GM23248 (cell line): ENCODE data around the gene CDHR5. TPM values are rescaled to one million over a fixed set of nuclear protein-coding genes. Genes with fewer than 3 reads are reported as not detected.

Source experiments
- DNase-seq: peaks from one replicate; pipeline ENCODE4 v3.0.0-alpha.2; 2015
- H2AFZ ChIP-seq: fragments of 200-600 bp; sonication (generic); 2 replicates; pipeline ENCODE4 v1.6.1; 2016; ENCODE audit warnings: antibody characterized with exemption
- H3F3A ChIP-seq: fragments of 200-600 bp; sonication (generic); 2 replicates; pipeline ENCODE4 v1.6.1; 2016; ENCODE audit warnings: mild to moderate bottlenecking, antibody characterized with exemption, mixed run types; ENCODE audit not compliant: insufficient read depth
- H3K27ac ChIP-seq: fragments of 200-600 bp; sonication (generic); 2 replicates; pipeline ENCODE4 v1.5.1; 2016; ENCODE audit warnings: mild to moderate bottlenecking
- H3K27me3 ChIP-seq: fragments of 200-600 bp; sonication (generic); replicated peaks from 2 replicates; pipeline ENCODE4 v1.6.1; 2016; ENCODE audit warnings: mild to moderate bottlenecking; ENCODE audit not compliant: insufficient read depth
- H3K36me3 ChIP-seq: fragments of 200-600 bp; sonication (generic); 2 replicates; pipeline ENCODE4 v1.6.1; 2016; ENCODE audit warnings: low read depth, mild to moderate bottlenecking
- H3K4me1 ChIP-seq: fragments of 200-600 bp; sonication (generic); 2 replicates; pipeline ENCODE4 v1.6.1; 2016; ENCODE audit warnings: mild to moderate bottlenecking; ENCODE audit not compliant: insufficient read depth
- H3K4me2 ChIP-seq: fragments of 200-600 bp; sonication (generic); one replicate; pipeline ENCODE4 v1.6.1; 2016; ENCODE audit warnings: mild to moderate bottlenecking; ENCODE audit not compliant: unreplicated experiment
- H3K4me3 ChIP-seq: fragments of 200-600 bp; sonication (generic); 2 replicates; pipeline ENCODE4 v1.5.1; 2016; ENCODE audit warnings: mild to moderate bottlenecking
- H3K79me2 ChIP-seq: fragments of 200-600 bp; sonication (generic); 2 replicates; pipeline ENCODE4 v1.6.1; 2016; ENCODE audit warnings: mild to moderate bottlenecking; ENCODE audit not compliant: insufficient read depth
- H3K9ac ChIP-seq: fragments of 200-600 bp; sonication (generic); 2 replicates; pipeline ENCODE4 v1.6.1; 2016; ENCODE audit warnings: mild to moderate bottlenecking
- H3K9me2 ChIP-seq: fragments of 200-600 bp; sonication (generic); 2 replicates; pipeline ENCODE4 v1.6.1; 2016; ENCODE audit warnings: mixed run types, mild to moderate bottlenecking, moderate library complexity; ENCODE audit not compliant: insufficient read depth
- H3K9me3 ChIP-seq: fragments of 200-600 bp; sonication (generic); one replicate; pipeline ENCODE4 v1.6.1; 2017; ENCODE audit warnings: low read depth
- H4K20me1 ChIP-seq: fragments of 200-600 bp; sonication (generic); 2 replicates; pipeline ENCODE4 v1.6.0; 2016; ENCODE audit not compliant: insufficient read depth
- EZH2 ChIP-seq: fragments of 200-600 bp; sonication (generic); IDR thresholded peaks from 2 replicates; pipeline ENCODE4 v1.6.1; 2018; ENCODE audit warnings: antibody characterized with exemption, mild to moderate bottlenecking; ENCODE audit not compliant: insufficient read depth, poor library complexity, severe bottlenecking
- EZH2phosphoT487 ChIP-seq: fragments of 200-600 bp; sonication (generic); IDR thresholded peaks from 2 replicates; pipeline ENCODE4 v1.6.1; 2018; ENCODE audit warnings: antibody characterized with exemption, moderate library complexity, mild to moderate bottlenecking, low read depth; ENCODE audit not compliant: insufficient read depth
- WGBS, 2 experiments: methylation state at CpG; one replicate each; pipeline ENCODE4 v1.1.6; 2015 to 2017; ENCODE audit warnings: low lambda C conversion rate in 2 of 2, low coverage in 1 of 2; ENCODE audit errors: missing lambda C conversion rate in 2 of 2; 5-methylcytosine and 5-hydroxymethylcytosine counted together
- in situ Hi-C: fragments of 300-500 bp; cut with MboI; formaldehyde crosslinking; loops from 2 replicates; pipeline ENCODE4 v1.15.0; 2020
- polyA plus RNA-seq: library from polyadenylated mRNA; unstranded; fragments of >200 nt; fragmentation: Nextera tagmentation; extraction: Ambion mirVana; gene quantifications from 2 replicates; pipeline ENCODE4 v1.2.1, GENCODE V29; 2016
- total RNA-seq: library from RNA; depleted of rRNA; stranded (reverse); fragments of >200 nt; shearing (Covaris generic); gene quantifications from 2 replicates; pipeline ENCODE4 v1.2.3, GENCODE V29; 2014

Gene CDHR5
- total and polyA plus RNA-seq, 2 experiments from 2014 or later: not detected

DNA sequence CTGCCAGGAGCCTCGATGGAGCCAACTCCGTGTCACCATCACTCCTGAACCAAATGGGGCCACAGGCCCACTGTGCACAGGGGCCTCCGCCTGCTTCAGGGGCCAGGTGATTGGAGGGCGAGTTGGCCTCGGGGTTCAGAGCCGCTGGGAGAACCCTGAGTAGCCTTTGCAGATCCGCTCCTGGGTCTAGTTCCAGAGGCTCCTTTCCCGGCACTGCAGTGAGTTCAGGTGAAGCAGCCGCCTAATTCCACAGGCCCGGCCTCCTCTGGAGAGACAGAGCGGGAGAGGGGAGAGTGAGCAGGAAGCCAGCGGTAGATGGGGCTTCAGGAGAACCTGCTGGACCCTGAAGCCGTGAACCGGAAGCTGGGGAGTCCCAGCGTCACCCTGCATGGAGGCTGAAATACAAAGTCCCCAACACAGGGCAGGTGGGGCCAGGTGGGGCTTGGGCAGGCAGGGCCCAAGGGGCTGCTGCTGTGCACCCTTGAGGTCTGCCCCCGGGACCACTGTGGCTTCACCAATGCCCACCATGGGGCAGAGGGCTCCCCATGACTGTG is 34.9 kb upstream of the CDHR5 start:
- Histone ChIP-seq H3K27ac (no peak overlapping the region), H3K9me3 (no peaks in the 10 kb centered on the region), H3K4me2 (no peak overlapping the region), H2AFZ (no peak overlapping the region), H3K9me2 (no peaks in the 10 kb centered on the region), H3K79me2 (peaks cover 17% of the 10 kb centered on the region), H3K4me3 (no peak overlapping the region), H3K4me1 (no peaks in the 10 kb centered on the region), H4K20me1 (no peaks in the 10 kb centered on the region), H3K36me3 (no peaks in the 10 kb centered on the region), H3K27me3 (no peaks in the 10 kb centered on the region), H3F3A (no peaks in the 10 kb centered on the region), H3K9ac (no peak overlapping the region)
- 91 to 94% methylated on average over 16 of the region's 16 CpGs for WGBS, 2 experiments
- no peak for DNase-seq
- in situ Hi-C loops: no loop called here
- no peak for TF ChIP-seq EZH2phosphoT487
- TF ChIP-seq EZH2: no peak

DNA sequence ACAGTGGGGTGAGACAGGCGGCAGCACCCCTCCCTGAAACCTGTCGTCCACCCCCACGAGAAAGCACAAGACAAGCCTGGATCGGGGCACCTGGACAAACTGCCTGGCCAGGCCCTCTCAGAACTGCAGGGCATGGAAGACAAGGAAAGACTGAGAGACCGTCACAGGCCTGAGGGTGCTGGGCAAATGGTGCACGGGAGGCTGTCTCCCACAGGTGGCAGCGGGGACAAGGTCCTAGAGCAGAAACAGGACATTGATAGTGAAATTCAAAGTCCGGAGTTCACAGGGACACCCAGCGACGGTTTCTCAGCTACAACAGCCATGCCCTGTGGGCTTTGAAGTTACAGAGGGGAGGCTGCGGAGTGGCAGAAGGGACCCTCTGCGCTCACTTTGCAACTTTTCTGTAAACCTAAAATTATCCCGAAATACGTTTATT is 33.0 kb upstream of the CDHR5 start:
- H3K4me1 ChIP-seq: no peaks in the 10 kb centered on the region
- no peaks in the 10 kb centered on the region for H3F3A ChIP-seq
- no peaks in the 10 kb centered on the region for H3K36me3 ChIP-seq
- H2AFZ ChIP-seq: no peak overlapping the region
- H3K79me2 ChIP-seq: 0 out of 2 replicates have a peak, but pooled peaks cover 5% of the 10 kb centered on the region
- H3K9me3 ChIP-seq: no peaks in the 10 kb centered on the region
- no peak overlapping the region for H3K9ac ChIP-seq
- no peak overlapping the region for H3K4me3 ChIP-seq
- no peak for DNase-seq
- H4K20me1 ChIP-seq: no peaks in the 10 kb centered on the region
- TF ChIP-seq EZH2: no peak
- no peak for TF ChIP-seq EZH2phosphoT487
- WGBS, 2 experiments: 92 to 96% methylated on average over 12 to 14 of the region's 14 CpGs
- no peaks in the 10 kb centered on the region for H3K9me2 ChIP-seq
- in situ Hi-C loops: no loop called here
- H3K27me3 ChIP-seq: no peaks in the 10 kb centered on the region
- H3K4me2 ChIP-seq: no peak overlapping the region
- no peak overlapping the region for H3K27ac ChIP-seq

DNA sequence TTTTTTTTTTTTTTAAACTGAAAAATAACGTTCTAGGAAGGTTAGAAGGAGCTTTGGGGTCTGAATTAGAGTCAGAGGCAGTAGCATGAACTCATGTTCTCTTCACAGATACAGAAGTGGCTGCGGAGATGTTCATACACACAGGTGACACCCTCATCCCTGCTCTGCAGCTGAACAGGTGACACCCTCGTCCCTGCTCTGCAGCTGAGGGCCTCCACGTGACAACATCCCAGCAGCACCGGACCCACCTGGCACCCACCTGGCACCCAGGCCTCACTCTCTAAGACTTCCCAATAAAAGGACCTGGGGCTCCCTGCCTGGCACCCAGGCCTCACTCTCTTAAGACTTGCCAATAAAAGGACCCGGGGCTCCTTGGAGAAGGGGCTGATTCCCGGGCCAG is 32.1 kb upstream of the CDHR5 start:
- Histone ChIP-seq H3K36me3 (no peaks in the 10 kb centered on the region), H3K27me3 (no peaks in the 10 kb centered on the region), H3K27ac (no peak overlapping the region), H3F3A (no peaks in the 10 kb centered on the region; the same call in 1 of the 2 replicates), H3K9ac (no peak overlapping the region), H2AFZ (no peak overlapping the region), H3K4me3 (no peak overlapping the region), H3K4me1 (no peaks in the 10 kb centered on the region), H3K4me2 (no peak overlapping the region), H3K9me2 (no peaks in the 10 kb centered on the region), H3K9me3 (no peaks in the 10 kb centered on the region), H3K79me2 (no peaks in the 10 kb centered on the region), H4K20me1 (no peaks in the 10 kb centered on the region)
- TF ChIP-seq EZH2 (no peak), EZH2phosphoT487 (no peak)
- in situ Hi-C loops: no loop called here
- DNase-seq: no peak
- 93 to 99% methylated on average over 7 of the region's 7 CpGs for WGBS, 2 experiments

DNA sequence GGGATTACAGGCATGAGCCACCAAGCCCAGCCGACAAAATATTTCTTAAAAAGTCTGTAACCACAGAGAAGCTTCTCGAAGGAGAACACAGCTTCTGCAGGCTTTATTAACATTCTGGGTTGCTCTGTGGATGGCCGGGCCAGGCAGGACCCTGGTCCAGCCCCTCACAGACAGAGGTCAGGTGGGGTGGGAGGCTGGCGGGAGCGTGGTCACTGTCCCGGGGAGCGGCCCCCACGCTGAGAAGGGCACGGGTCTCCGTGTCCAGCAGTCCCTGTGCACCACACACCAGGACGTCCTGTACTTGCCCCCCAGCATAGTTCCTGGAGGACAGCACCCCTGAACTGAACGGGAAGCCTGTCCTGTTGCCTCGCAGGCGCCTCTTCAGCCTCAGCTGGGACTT is 31.7 kb upstream of the CDHR5 start:
- no peak for DNase-seq
- TF ChIP-seq EZH2phosphoT487: no peak
- TF ChIP-seq EZH2: no peak
- 93 to 95% methylated on average over 14 of the region's 14 CpGs for WGBS, 2 experiments

More for the DNA sequence above, 31.7 kb upstream of the CDHR5 start:
- Histone ChIP-seq H3K9ac (no peak overlapping the region), H4K20me1 (no peaks in the 10 kb centered on the region), H3K27me3 (no peaks in the 10 kb centered on the region), H3K36me3 (no peaks in the 10 kb centered on the region), H3K79me2 (no peaks in the 10 kb centered on the region), H3K4me2 (no peak overlapping the region), H3F3A (no peaks in the 10 kb centered on the region; the same call in 1 of the 2 replicates), H3K27ac (no peak overlapping the region), H3K4me3 (no peak overlapping the region), H3K4me1 (no peaks in the 10 kb centered on the region), H2AFZ (no peak overlapping the region), H3K9me3 (no peaks in the 10 kb centered on the region), H3K9me2 (no peaks in the 10 kb centered on the region)
- in situ Hi-C loops: no loop called here
